Common myeloid progenitor, CD34-positive (primary cell): ENCODE measurements around the gene ATP6V0D1.

Experiments
- CTCF ChIA-PET: fragments of 350-600 bp; sonication (Branson Sonifier 250); formaldehyde crosslinking; loops from one replicate; lab custom pipeline; 2021; ENCODE audit warnings: antibody characterized with exemption; lab: Charles Lee
- POLR2A ChIA-PET: fragments of 350-600 bp; sonication (Branson Sonifier 250); formaldehyde crosslinking; loops from one replicate; lab custom pipeline; 2021; ENCODE audit warnings: antibody characterized with exemption; lab: Charles Lee
- DNase-seq, 3 donors: peaks; one replicate each; pipeline versions ENCODE4 v3.0.0 to v3.0.0-alpha.2; 2013
- H3K27ac ChIP-seq, 2 experiments: 1 replicate in 1 of 2; 2 replicates in 1 of 2; pipeline ENCODE4 v1.7.0; 2013; ENCODE audit warnings: inconsistent platforms in 2 of 2, low read length in 2 of 2, mild to moderate bottlenecking in 2 of 2, low read depth in 1 of 2, moderate library complexity in 1 of 2; ENCODE audit not compliant: severe bottlenecking in 2 of 2, insufficient read depth in 1 of 2, poor library complexity in 1 of 2
- H3K27me3 ChIP-seq, 5 experiments: replicated peaks in 2 of 5; 1 replicate in 3 of 5; 2 replicates in 2 of 5; pipeline versions ENCODE4 v1.6.1 to v1.7.0; 2013; ENCODE audit warnings: low read length in 4 of 5, mild to moderate bottlenecking in 2 of 5, moderate library complexity in 2 of 5, inconsistent platforms in 1 of 5; ENCODE audit not compliant: insufficient read depth in 5 of 5, control insufficient read depth in 4 of 5
- H3K36me3 ChIP-seq, 4 experiments: 1 replicate in 2 of 4; 2 replicates in 2 of 4; pipeline versions ENCODE4 v1.6.1 to v1.7.0; 2013; ENCODE audit warnings: low read length in 3 of 4, control low read depth in 1 of 4, mild to moderate bottlenecking in 1 of 4; ENCODE audit not compliant: control insufficient read depth in 4 of 4, insufficient read depth in 4 of 4
- H3K4me1 ChIP-seq, 4 experiments: 1 replicate in 3 of 4; 2 replicates in 1 of 4; pipeline versions ENCODE4 v1.6.1 to v1.7.1; 2013; ENCODE audit warnings: low read length in 3 of 4, mild to moderate bottlenecking in 3 of 4, control low read depth in 1 of 4, inconsistent platforms in 1 of 4, moderate library complexity in 1 of 4; ENCODE audit not compliant: control insufficient read depth in 4 of 4, insufficient read depth in 4 of 4; ENCODE audit errors: control extremely low read depth in 1 of 4
- H3K4me3 ChIP-seq, 7 experiments: 1 replicate in 4 of 7; 2 replicates in 3 of 7; pipeline versions ENCODE4 v1.5.1 to v1.7.0; 2013; ENCODE audit warnings: mild to moderate bottlenecking in 7 of 7, low read length in 6 of 7, moderate library complexity in 6 of 7, inconsistent platforms in 2 of 7, low read depth in 2 of 7, control low read depth in 1 of 7; ENCODE audit not compliant: insufficient read depth in 4 of 7, control insufficient read depth in 1 of 7; ENCODE audit errors: extremely low read depth in 1 of 7
- H3K9me3 ChIP-seq, 5 experiments: 1 replicate in 4 of 5; 2 replicates in 1 of 5; pipeline versions ENCODE4 v1.6.1 to v1.7.1; 2013; ENCODE audit warnings: low read length in 4 of 5, mild to moderate bottlenecking in 2 of 5, inconsistent platforms in 1 of 5, low read depth in 1 of 5, moderate library complexity in 1 of 5; ENCODE audit not compliant: control insufficient read depth in 4 of 5, insufficient read depth in 2 of 5; ENCODE audit errors: control extremely low read depth in 1 of 5
- WGBS: methylation state at CpG from one replicate; pipeline ENCODE4 v1.1.5; 2013; ENCODE audit not compliant: insufficient coverage; 5-methylcytosine and 5-hydroxymethylcytosine counted together

Gene ATP6V0D1

GRCh38 chr16:67397812-67398545 is 83.0 kb downstream of the ATP6V0D1 start:
- Histone ChIP-seq H3K27me3 (peaks cover 0 to 36% (median 18%) of the 10 kb centered on the region in 5 experiments), H3K9me3 (no peaks in the 10 kb centered on the region), H3K27ac (no peak overlapping the region), H3K4me3 (no peak overlapping the region), H3K4me1 (peaks cover 0 to 32% (median 24%) of the 10 kb centered on the region in 4 experiments), H3K36me3 (no peaks in the 10 kb centered on the region)
- ChIA-PET CTCF (interaction anchor here (0.7 to 4.1 kb wide), 12 partner anchors 10 to 421 kb away, joined by 3 to 25 read pairs (median 4); no protein-coding TSS in a partner anchor), POLR2A (no interaction called here)
- DNase-seq: no peak
- WGBS: 89% methylated on average over 17 of the region's 22 CpGs

GRCh38 chr16:67397036-67397801 is 83.7 kb downstream of the ATP6V0D1 start:
- H3K9me3 ChIP-seq: no peaks in the 10 kb centered on the region
- H3K36me3 ChIP-seq: no peaks in the 10 kb centered on the region
- peaks cover 0 to 35% (median 26%) of the 10 kb centered on the region in 4 experiments for H3K4me1 ChIP-seq
- CTCF ChIA-PET: interaction anchor here (0.7 to 3.0 kb wide), 5 partner anchors 12 to 137 kb away, joined by 3 to 16 read pairs (median 4); no protein-coding TSS in a partner anchor
- peaks cover 0 to 43% (median 24%) of the 10 kb centered on the region in 5 experiments for H3K27me3 ChIP-seq
- WGBS: 96% methylated on average over 6 of the region's 15 CpGs
- POLR2A ChIA-PET: no interaction called here
- no peak overlapping the region for H3K4me3 ChIP-seq
- DNase-seq: no peak
- H3K27ac ChIP-seq: no peak overlapping the region

- Histone ChIP-seq H3K27me3 (peaks cover 0 to 48% (median 24%) of the 10 kb centered on the region in 5 experiments), H3K4me3 (no peak overlapping the region), H3K4me1 (peaks cover 0 to 43% (median 31%) of the 10 kb centered on the region in 4 experiments), H3K9me3 (no peaks in the 10 kb centered on the region), H3K27ac (no peak overlapping the region), H3K36me3 (no peaks in the 10 kb centered on the region)
- DNase-seq: peak in 1 of 3 donors; percentile 34
- POLR2A ChIA-PET: no interaction called here
- 87% methylated on average over 25 of the region's 31 CpGs for WGBS
- CTCF ChIA-PET: interaction anchor here (1.0 to 3.0 kb wide), 3 partner anchors 11 to 136 kb away, joined by 3 to 16 read pairs (median 4); no protein-coding TSS in a partner anchor
Measured at GRCh38 chr16:67396159-67397035, 84.6 kb downstream of the ATP6V0D1 start.

GRCh38 chr16:67395458-67396158 is 85.3 kb downstream of the ATP6V0D1 start:
- no peak overlapping the region for H3K4me3 ChIP-seq
- no peak overlapping the region for H3K27ac ChIP-seq
- ChIA-PET CTCF (interaction anchor here (1.2 kb wide), 1 partner anchor 23 kb away, joined by 3 read pairs; no protein-coding TSS in a partner anchor), POLR2A (no interaction called here)
- no peaks in the 10 kb centered on the region for H3K9me3 ChIP-seq
- no peaks in the 10 kb centered on the region for H3K36me3 ChIP-seq
- 100% methylated on average over 11 of the region's 13 CpGs for WGBS
- no peak for DNase-seq
- H3K4me1 ChIP-seq: peaks cover 0 to 51% (median 39%) of the 10 kb centered on the region in 4 experiments
- H3K27me3 ChIP-seq: peaks cover 0 to 48% (median 22%) of the 10 kb centered on the region in 5 experiments

GRCh38 chr16:67395105-67395457 is 85.9 kb downstream of the ATP6V0D1 start:
- Histone ChIP-seq H3K4me1 (peaks cover 0 to 56% (median 44%) of the 10 kb centered on the region in 4 experiments), H3K36me3 (no peaks in the 10 kb centered on the region), H3K4me3 (no peak overlapping the region), H3K27ac (no peak overlapping the region), H3K27me3 (peaks cover 0 to 48% (median 22%) of the 10 kb centered on the region in 5 experiments), H3K9me3 (no peaks in the 10 kb centered on the region)
- DNase-seq: no peak
- ChIA-PET CTCF (interaction anchor here (1.2 to 5.3 kb wide), 2 partner anchors 14 to 22 kb away, joined by 3 to 40 read pairs; no protein-coding TSS in a partner anchor), POLR2A (no interaction called here)
- WGBS: 70% methylated on average over 3 of the region's 10 CpGs
